C4-2B (cell line): ENCODE data around the gene COBL.

Experiments used
- H3K27ac ChIP-seq: fragments of 450-650 bp; 2 replicates; pipeline ENCODE4 v1.5.1; 2017
- ZFX ChIP-seq: fragments of 450-650 bp; IDR thresholded peaks from 2 replicates; pipeline ENCODE4 v1.6.1; 2017
- TF ChIP-seq, protein P1 (sequence below): fragments of 450-650 bp; conservative IDR thresholded peaks from 2 replicates; pipeline ENCODE4 v1.5.1; 2017; ENCODE audit warnings: mild to moderate bottlenecking

COBL gene

DNA sequence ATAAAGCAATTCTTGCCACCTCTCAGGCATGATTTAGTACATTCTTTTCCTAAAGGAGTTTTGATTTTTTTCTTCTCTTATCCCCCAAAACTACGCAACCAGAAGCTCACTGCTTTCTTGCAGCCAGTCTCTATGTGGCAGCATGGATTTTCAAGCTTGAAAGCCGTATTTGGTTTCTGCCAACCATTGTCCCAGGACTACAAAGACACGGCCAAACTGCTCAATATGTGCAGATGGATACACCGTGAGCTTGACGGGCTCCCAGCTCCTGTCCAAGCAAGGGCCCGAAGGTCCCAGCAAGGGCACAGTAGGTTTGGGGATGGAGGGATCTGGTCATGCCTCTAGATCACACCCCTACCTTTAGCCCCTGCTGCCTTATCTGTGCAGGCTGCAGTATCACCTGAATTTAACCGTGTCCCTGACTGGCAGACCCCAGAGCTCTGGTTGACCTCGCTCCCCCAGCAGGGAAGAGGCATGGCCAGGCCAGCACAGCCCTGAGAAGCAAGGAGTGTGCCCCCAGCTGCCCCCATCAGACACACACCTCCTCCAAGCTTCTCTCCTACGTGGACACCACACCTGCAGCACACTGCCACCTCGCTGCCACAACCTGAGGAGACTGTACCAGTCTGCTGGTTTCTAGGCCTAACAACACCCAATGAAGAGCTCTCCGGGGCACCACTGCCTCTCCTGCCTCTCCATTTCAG is 86.8 kb downstream of the COBL start:
- H3K27ac ChIP-seq, result no peak overlapping the region
- TF ChIP-seq, protein P1, sequence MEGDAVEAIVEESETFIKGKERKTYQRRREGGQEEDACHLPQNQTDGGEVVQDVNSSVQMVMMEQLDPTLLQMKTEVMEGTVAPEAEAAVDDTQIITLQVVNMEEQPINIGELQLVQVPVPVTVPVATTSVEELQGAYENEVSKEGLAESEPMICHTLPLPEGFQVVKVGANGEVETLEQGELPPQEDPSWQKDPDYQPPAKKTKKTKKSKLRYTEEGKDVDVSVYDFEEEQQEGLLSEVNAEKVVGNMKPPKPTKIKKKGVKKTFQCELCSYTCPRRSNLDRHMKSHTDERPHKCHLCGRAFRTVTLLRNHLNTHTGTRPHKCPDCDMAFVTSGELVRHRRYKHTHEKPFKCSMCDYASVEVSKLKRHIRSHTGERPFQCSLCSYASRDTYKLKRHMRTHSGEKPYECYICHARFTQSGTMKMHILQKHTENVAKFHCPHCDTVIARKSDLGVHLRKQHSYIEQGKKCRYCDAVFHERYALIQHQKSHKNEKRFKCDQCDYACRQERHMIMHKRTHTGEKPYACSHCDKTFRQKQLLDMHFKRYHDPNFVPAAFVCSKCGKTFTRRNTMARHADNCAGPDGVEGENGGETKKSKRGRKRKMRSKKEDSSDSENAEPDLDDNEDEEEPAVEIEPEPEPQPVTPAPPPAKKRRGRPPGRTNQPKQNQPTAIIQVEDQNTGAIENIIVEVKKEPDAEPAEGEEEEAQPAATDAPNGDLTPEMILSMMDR, result no peak

DNA sequence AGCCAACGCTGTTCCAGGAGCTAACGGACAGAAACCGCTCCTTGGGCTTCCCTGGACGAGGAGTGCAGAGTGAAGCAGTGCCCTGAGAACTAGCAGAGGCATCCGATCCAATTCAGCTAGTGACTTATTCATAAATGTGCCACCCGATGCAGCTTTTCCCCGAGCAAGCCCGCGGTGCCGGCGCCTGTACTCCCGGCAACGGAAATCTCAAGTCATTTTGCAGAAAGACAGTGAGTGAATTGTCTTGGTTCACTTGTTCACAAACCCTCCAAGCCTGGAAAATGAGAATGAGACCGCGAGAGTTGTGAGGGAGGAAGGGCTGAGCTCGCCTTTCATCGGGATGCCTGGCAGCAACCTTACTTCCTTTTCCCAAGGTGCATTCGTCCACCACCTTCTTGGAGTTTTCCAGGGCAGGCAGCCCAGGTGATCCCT is 87.5 kb downstream of the COBL start:
- TF ChIP-seq, protein P1, result no peak
- TF ChIP-seq ZFX, result no peak
- H3K27ac ChIP-seq, result no peak overlapping the region

DNA sequence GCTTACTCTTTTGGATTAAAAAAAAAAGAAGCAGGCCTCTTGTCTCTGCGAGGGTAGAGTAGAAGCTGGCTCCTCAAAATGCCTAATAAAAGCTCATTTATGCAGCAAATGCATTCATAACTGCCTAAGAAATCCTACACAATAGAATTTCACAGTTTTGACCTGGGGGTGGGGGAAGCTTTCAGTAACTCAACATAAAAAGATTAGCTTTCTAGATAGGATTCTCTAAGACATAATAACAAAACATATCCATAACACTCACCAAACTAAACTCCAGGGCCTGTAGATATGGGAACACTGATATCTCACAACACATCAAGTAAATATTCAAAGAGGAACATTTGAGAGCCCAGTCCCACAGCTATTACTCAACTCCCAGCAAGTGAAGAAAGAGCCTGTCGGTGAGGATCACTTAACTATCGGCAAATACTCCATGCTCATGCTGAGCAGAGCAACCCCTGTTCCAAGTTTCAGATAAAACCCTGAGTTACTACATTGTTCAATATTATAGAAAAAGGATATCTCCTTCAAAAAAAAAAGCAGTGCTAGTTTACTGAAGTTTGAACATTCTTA is 88.1 kb downstream of the COBL start:
- TF ChIP-seq ZFX, result no peak
- TF ChIP-seq, protein P1, result no peak
- H3K27ac ChIP-seq, result no peak overlapping the region

DNA sequence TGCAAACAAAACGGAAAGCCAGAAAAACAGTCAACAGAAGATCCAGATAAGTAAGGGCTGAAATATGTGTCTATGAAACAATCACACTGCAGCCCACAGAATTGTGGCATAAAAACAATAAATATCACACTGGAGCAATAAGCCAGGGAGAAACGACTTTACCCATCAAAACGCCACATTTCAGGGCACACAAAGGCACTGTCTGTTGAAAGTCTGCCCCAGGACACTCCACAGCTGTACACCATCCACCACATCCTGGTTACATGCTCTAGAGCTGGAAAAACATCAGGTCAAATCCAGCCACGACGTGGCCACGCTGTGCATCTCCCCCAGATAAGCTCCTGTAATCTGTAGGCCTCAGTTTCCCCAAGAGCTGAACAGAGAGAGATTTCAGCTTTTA is 88.7 kb downstream of the COBL start:
- TF ChIP-seq, protein P1, result no peak
- TF ChIP-seq ZFX, result no peak
- no peak overlapping the region for H3K27ac ChIP-seq

DNA sequence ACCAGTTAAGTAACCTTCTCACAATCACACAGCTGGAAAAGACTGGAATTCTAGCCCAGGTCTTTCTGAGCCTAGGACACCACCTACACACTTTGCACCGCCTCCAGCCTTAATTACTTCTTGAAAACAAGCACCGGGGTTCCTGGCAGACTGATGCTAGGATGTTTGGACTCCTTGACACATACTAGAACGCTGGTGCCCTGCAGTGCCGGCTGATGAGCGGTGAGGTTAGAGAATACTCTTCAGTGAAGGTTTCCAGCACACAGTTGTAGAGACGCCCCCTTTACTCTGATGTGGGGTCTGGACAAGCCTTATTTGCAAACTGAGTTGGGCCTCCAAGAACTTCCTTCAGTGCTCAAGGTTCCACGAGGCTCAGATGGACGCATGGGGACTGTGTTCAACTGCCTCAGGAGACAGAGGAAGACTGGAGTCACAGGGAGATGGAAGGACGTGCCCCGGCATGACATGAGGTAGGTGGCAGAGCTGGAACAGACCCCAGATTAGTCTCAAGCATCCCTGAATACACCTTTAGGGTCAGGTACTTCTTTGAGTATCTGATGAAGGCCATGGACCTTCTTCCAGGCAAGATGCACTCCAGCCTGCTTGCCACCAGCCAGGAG is 89.6 kb downstream of the COBL start:
- TF ChIP-seq, protein P1, result no peak
- no peak for TF ChIP-seq ZFX
- no peak overlapping the region for H3K27ac ChIP-seq

DNA sequence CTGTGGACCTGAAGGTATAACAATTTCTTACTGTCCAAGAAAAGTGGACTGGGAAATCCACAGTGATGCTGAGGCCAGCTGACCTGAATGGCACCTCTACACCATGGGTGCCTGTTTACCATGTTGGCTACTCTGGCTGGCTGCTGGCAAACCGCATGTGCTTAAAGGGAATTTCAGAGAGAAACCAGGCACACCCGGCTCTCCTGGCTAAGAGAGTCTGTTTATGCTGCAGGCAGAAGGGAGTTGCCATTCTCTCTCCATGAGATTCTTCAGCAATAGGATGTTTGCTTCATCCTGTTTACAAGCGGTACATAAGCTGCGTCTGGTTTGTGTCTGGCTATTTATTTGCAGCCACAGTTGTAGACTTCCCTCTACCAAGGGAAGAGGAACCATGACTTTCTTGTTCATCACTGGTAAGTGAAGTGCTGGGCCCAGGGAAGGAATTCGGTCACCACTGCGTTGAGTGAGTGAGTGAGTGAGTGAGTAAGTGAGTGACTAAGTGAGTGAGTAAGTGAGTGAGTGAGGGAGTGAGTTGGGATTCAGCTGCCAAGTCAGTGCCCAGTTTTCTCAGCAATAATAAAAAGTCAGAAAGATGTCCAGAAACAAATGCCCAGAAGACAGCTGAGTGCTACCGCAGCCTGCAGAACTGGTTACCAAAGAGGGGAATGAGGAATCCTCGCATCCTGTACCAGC is 90.4 kb downstream of the COBL start:
- TF ChIP-seq, protein P1, result no peak
- TF ChIP-seq ZFX, result no peak
- H3K27ac ChIP-seq, result no peak overlapping the region
